Measurements from ENCODE around the gene ACOXL.
A peak's percentile ranks its signal among the peaks of the same experiment; 100 is the strongest.

ACOXL gene

GRCh38 chr2:111017909-111018308 lies 285.5 kb downstream of the ACOXL start:
- DNase-seq = no peak

- no peak for DNase-seq
Observed at GRCh38 chr2:111019381-111019780, 287.0 kb downstream of the ACOXL start.

- peak; percentile 26 to 35 for DNase-seq
Observed at GRCh38 chr2:111022633-111023032, 290.3 kb downstream of the ACOXL start.

- DNase-seq = no peak
Observed at GRCh38 chr2:111024496-111024895, 292.1 kb downstream of the ACOXL start.

- no peak for DNase-seq
Observed at GRCh38 chr2:111025288-111025687, 292.9 kb downstream of the ACOXL start.

GRCh38 chr2:111028720-111029119 lies 296.3 kb downstream of the ACOXL start:
- DNase-seq = peak in 1 of 2 donors; percentile 51

GRCh38 chr2:111029181-111029927 lies 297.0 kb downstream of the ACOXL start:
- peak; percentile 21 to 65 for DNase-seq

GRCh38 chr2:111030260-111030891 lies 298.0 kb downstream of the ACOXL start:
- DNase-seq = no peak

GRCh38 chr2:111030945-111031344 lies 298.6 kb downstream of the ACOXL start:
- no peak for DNase-seq

- DNase-seq = peak; percentile 22 to 62
Observed at GRCh38 chr2:111031546-111032478, 299.4 kb downstream of the ACOXL start.

- peak; percentile 51 to 70 for DNase-seq
Observed at GRCh38 chr2:111032721-111033429, 300.5 kb downstream of the ACOXL start.

GRCh38 chr2:111034146-111034545 lies 301.8 kb downstream of the ACOXL start:
- no peak for DNase-seq

- DNase-seq = no peak
Observed at GRCh38 chr2:111034606-111035005, 302.2 kb downstream of the ACOXL start.

- no peak for DNase-seq
Observed at GRCh38 chr2:111035830-111036441, 303.6 kb downstream of the ACOXL start.

- no peak for DNase-seq
Observed at GRCh38 chr2:111037128-111037527, 304.8 kb downstream of the ACOXL start.

GRCh38 chr2:111039628-111040383 lies 307.4 kb downstream of the ACOXL start:
- DNase-seq = no peak

- DNase-seq = no peak
Observed at GRCh38 chr2:111041398-111042202, 309.2 kb downstream of the ACOXL start.

GRCh38 chr2:111042261-111042660 lies 309.9 kb downstream of the ACOXL start:
- no peak for DNase-seq

- peak; percentile 74 to 83 for DNase-seq
Observed at GRCh38 chr2:111042772-111043771, 310.7 kb downstream of the ACOXL start.

Data from inflammatory macrophage (primary cell).